T-helper 22 cell (primary cell): ENCODE results near the gene FRMD4A.

Experiments
- DNase-seq: peaks from one replicate; pipeline ENCODE4 v3.0.0-alpha.2; 2020; ENCODE audit warnings: low read depth

The FRMD4A gene

DNA sequence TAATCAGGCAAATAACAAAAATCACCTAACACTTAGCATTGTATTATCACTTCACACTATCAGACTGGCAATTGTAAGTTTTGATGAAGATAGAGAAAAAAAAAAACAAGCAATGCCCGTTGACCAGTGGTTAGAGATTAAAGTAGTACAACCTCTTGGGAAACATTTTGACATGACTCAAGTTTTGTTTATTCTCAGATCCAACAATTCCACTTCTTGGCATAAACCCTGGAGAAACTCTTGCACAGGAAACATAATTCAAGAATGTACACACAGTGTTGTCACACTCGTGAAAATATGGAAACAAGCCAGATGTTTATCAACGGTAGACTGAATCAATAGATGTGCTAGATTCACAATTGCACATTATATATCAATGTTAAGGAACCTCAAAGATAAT is 37.2 kb downstream of the FRMD4A start:
- DNase-seq = no peak

GRCh38 chr10:14291296-14291695 is 39.4 kb downstream of the FRMD4A start:
- no peak for DNase-seq

DNA sequence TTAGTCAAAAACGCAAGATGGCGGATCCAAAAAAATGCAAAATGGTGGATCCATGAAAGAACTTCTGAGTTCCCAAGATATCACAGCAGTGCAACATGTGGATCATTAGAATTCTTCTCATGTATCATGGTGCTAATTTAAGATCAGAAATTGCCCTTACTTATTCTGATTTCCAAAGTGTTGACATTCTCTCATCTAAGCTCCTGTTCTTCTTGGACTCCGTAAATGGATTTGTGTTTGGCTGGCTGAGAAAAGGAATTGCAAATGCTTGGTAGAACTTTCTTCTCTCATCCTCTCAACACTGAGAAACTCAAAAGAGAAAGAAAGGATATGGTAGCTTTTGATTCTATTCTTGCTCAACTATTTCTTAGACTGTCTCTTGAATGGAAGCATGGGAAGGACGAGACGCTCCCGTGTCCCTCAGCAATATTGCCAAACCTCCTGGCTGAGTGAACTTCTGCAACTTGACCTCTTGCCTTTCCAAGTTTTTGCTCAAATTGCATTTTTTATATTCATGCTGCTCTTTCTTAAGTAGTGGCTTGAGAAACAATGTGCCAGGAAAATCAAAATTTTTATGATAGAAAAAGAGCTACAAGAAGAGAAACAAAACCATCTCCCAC is 44.7 kb downstream of the FRMD4A start:
- no peak for DNase-seq

DNA sequence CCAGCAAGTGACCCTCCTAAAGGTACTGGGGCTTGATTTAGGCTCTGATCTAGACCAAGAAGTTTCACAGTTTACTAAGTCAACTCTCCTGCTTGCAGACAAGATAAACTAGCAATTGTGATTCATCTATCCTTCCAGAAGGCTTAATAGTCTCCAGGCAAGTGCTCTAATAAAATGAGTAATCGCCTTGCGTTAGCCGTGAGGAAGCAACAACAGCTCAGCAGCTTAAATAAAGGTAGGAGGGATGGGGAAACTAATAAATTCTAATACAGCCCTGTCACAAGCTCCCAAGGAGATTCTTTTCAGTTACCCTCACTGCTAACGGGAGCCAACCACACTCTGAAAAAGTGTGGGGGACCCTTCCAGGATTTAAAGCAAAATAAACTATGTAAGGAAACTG is 48.4 kb downstream of the FRMD4A start:
- DNase-seq = no peak

DNA sequence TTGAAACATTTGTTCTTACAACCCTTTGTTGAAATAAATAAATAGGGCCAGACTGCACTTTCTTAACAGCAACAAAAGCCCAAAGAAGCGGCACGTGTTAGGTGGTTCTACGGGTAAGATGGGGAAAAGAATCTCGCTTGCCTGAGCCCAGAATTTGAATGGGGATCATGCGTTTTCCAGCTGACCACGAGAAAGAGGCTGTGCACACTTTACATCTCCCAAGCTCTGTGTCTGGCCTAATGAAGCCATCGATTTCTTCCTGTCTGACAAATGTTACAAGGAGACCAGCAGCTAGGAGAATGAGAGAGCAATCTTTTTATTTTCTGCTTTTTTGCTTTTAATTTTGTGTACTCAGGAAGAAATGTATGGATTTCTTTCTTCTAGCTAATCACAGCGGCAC is 52.2 kb downstream of the FRMD4A start:
- DNase-seq = no peak

DNA sequence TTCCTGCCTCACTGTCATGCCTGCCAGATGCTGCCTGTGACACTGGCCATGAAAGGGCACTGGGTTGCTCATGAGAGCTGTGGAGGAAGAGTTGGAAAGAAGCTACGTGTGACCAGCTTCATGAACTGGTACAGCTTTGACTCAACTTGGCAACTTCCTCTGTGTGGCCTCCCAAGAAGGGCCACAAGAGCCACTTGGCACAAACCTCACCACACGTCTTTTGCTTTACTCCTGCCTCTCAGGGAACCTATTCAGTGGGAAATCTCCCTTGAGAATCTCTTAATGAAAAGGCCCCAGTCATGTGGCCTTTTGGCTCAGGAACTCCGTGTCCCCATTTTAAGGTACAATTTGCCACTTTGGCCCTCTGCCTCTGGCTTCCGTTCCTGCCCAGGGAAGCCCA is 54.5 kb downstream of the FRMD4A start:
- no peak for DNase-seq

DNA sequence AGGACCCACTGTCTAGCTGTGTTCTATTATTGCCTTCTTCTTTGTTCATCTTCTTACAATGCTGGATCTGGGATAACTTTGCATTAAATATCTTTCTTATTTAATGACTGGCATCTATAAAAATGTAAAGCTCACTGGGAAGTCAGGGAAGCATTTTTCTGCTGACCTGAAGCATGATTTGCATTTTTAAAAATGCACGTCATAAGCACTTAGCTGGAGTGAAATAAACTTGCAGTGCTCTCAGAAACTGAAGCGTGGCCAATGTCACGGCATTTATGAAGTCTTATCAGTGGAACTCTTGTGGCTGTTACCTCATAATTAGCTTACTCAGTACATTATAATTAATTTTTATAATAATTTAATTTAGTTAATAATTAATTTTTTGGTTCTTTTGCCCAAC is 59.1 kb downstream of the FRMD4A start:
- DNase-seq = no peak

- DNase-seq = no peak
Measured at GRCh38 chr10:14270370-14270769, 60.4 kb downstream of the FRMD4A start.

- no peak for DNase-seq
Measured at GRCh38 chr10:14265709-14266108, 65.0 kb downstream of the FRMD4A start.

DNA sequence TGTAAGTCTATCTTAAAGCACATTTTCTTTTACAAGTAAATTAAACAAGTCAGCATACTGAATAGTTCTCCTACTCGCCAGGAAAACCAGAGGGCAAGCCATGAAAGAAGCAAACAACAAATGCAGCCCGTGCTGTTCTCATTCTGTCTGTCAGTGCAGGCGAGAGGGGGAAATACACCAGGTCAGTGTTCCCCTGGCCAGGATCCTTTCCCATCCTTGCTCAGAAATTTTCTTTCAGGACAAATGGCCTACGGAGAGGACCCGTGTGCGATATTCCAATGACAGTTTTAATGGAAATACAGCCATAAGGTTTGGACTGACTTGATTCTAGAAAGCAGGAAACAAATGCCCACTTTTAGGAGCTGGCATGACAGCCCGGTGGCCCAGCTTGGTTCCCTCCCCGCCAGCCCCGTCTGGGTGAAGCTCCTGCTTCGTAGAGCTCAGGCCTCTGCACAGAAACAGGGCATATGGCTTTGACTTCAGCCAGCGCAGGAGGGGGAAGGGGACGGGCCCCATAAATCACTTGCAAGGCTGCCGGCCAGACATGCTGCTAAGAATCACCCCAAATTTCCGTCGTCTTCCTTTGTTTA is 67.8 kb downstream of the FRMD4A start:
- DNase-seq = no peak

DNA sequence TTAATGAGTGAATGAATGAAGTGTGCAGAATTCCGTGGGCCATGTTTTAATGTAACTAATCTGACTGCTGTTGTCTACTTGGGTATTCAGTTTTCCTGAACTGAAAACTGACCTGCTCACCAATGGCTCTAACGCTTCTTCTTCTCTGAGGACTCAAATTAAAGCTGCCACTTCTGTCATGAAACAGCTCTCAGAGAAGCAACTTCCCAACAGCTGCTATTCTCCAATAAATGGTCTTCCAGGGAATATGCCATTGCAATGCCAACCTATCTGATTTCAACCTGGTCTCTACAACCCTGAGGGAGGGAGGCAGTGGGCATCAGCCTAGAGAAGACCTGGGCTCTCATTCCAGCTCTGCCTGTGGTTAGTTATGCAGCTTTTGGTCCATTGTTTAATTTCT is 69.4 kb downstream of the FRMD4A start:
- DNase-seq = no peak

DNA sequence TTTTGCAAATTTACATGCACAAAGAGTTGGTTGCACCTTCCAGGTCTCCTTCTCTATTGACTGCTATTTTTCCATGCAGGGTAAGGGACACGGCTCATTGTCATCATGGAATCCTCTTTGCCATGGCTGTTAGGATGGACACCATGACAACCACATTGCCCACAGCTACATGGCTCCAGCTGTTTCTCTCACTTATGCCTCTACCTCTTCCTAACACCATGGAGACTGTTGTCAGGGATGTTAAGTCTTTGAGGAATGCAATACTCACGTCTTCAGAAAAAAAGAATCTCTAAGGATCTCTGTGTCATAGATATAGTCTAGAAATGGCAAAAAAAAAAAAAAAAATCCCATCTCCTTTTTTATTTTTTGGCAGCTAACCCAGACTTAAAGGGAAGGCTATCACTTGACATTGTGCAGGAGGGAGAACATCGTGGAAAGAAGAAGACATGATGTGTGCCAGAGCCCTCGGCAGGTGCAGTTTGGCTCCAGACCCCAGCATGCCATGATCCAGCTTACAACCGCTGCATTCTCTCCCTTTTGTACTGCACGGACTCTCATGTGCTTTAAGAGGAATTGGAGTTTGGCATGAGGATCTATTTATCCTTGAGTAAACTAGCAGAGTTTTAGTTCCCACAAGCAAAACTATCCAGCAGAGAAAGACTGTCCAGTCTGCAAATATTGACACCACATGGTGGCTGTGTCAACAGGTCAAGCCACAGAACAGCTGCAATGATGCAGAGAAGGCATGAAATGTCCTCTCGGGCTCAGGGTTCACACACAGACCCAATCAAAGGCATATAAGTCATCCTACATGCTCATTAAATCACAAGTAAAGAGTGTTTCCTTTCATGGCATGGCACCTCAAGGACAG is 70.8 kb downstream of the FRMD4A start:
- no peak for DNase-seq

GRCh38 chr10:14254368-14254767 is 76.4 kb downstream of the FRMD4A start:
- no peak for DNase-seq

- DNase-seq = no peak
Measured at GRCh38 chr10:14253711-14254110, 77.0 kb downstream of the FRMD4A start.

DNA sequence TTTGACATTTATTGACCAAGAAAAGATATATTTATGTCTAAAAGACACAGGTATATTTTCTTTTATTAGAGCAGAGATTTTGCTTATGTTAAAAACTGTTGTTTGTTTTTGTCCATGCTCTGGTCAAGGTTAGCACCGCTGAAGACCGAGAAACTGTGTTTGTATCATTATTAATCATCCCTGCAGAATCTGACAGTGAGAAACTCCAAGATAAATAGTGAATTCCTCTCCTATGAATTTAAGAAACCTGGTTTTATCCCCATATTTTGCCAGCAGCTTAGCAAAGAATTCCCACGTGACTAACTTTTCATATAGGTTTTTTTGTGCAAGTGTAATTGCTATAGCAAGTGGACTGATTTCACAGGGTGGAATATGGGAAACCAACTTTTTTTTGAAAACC is 77.6 kb downstream of the FRMD4A start:
- no peak for DNase-seq

DNA sequence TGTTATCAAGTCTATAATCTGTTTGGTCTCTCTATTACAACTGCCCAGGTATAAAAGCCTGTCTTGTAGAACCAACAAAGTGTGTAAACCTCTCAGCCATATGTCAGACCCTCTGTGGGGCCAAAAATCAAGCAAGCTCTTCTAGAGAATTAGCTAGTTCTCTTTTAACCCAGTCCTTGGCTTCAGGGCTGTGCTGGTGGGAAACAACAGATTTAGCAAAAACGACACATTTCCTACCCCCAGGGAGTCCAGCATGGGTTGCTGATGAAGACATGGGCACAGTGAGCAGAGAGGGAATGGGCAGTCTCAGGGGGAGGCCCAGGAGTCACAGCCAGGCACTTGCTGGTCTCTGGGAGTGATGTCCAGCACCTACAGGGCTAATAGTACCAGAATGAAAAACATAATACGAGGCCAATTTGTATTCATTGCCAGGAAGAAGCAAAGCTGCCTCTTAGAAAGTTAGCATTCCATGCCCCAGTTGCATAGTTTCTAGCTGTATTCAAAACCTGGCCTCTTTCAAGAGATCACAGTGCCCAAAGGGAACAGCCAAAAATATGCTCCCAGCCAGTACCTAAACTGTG is 80.1 kb downstream of the FRMD4A start:
- DNase-seq = no peak

DNA sequence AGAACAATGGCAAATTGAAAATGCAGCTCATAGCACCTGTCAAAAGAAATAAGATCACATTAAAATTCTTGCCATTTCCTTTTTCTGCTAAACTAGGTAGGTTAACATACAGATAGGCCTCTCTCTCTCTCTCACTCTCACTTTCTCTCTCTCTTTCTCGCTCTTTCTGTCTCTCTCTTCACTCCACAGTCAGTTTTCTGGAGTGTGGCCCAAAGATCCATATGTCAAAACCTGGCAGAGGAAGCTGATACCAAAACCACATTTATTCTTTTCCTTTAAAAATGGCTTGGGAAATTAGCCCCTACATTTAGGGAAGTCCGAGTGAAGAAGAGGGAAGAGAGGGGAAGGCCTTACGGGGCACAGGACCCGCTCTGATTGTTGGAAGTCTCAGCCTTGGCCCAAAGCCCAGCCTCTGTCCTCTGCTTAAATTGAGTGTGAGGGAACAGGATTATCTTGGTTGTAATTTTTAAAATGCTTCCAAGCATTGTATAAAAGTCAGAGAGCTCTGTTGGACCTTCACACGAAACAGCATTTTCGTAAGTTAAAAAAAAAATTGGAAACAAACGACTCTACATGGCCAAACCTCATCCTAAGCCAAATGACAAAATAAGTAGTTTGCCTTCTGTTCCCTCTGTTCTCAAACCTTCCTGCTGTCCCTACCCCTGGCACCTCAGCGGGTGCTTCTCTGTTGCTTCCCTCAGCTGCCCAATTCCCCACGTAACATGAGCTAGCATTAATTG is 83.2 kb downstream of the FRMD4A start:
- DNase-seq = no peak

GRCh38 chr10:14244801-14245211 is 85.9 kb downstream of the FRMD4A start:
- DNase-seq = no peak

- no peak for DNase-seq
Measured at GRCh38 chr10:14244147-14244546, 86.6 kb downstream of the FRMD4A start.

DNA sequence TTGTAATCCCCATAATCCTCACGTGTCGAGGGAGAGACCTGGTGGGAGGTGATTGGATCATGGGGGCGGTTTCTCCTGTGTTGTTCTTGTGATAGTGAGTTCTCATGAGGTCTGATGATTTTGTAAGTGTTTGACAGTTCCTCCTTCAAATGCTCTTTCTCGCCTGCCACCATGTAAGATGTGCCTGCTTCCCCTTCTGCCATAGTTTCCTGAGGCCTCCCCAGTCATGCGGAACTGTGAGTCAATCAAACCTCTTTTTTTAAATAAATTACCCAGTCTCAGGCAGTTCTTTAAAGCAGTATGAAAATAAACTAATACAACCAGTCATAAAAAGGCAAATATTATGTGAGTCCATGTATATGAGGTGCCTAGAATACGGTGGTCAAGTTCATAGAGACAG is 87.5 kb downstream of the FRMD4A start:
- DNase-seq = no peak

DNA sequence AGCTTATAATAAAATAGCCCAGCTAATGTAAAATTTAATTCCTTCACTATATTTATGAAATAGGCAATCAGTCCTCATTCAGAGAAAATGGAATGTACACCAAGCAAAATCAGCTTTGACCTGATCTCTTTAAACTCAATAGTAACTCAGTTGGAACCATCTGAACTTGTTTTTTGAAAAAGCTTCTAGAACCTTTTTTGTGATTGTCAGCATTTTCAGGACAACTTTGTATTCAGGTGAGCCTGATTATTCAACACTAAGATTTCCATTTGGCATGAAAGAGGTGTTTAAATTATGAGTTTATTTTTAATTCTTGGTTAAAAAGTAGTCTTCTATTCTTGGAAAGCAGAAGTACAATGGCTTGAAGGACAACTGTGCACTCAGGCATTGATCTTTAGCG is 89.5 kb downstream of the FRMD4A start:
- no peak for DNase-seq
